HG02973 (cell line): ENCODE measurements around the gene KCNF1.

Source experiments
- ATAC-seq: cut with Tn5 transposase; IDR thresholded peaks from one replicate; pipeline ENCODE4 v1.9.1; 2021; ENCODE audit warnings: moderate library complexity; ENCODE audit not compliant: unreplicated experiment

KCNF1 gene

DNA sequence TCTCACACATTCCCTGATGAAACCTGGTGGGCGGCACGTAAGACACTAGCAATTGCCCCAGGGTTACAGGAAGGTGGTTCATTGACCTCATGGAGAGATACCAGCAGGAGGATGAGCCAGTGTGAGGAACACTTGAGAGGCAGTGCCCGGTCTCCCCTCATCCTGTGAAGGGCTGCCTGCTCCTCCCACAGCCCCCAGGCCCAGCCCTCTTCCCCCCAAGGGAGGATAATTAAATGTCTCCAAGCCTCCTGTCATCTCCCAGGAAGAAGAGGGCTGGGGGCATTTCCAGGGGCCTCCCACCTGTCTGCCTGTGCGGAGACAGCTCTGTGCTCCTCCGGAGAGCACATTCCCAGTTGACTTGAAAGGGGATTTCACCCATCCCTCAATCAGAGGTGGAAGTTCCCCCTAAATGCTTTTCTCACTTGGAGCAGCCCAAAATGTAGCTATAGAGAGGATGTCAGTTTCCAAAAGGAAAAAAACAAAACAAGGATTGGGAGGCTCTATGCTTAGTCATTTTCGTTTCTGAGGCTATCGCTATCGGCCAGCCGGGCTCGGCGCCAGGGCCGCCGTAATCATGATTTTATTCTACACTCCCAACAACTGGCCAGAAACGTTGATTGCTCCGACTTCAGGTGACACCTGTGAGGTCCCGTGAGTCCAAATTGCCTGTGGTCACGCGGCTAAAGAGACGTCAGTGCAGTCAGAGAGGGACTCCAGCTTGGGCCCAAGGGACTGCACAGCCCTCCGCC, 7.1 kb downstream of the KCNF1 start:
- ATAC-seq: no peak

DNA sequence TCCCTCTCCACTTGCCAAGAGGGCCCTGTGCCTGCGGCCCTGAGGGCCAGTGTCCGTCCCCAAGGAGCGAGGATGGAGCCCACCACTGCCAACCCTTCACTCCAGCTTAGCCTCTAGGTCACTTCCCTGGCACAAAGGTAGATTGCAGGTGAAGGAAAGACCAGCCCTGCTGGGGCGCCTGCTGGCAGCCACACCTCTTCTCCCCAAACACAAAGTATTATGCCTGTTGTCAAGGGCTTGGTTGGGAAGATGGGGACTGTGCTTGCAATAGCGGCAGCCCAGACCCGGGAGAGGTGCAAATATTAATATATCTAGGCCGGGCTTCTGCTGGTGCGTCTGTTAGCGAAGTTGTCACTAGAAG, 7.7 kb downstream of the KCNF1 start:
- no peak for ATAC-seq

DNA sequence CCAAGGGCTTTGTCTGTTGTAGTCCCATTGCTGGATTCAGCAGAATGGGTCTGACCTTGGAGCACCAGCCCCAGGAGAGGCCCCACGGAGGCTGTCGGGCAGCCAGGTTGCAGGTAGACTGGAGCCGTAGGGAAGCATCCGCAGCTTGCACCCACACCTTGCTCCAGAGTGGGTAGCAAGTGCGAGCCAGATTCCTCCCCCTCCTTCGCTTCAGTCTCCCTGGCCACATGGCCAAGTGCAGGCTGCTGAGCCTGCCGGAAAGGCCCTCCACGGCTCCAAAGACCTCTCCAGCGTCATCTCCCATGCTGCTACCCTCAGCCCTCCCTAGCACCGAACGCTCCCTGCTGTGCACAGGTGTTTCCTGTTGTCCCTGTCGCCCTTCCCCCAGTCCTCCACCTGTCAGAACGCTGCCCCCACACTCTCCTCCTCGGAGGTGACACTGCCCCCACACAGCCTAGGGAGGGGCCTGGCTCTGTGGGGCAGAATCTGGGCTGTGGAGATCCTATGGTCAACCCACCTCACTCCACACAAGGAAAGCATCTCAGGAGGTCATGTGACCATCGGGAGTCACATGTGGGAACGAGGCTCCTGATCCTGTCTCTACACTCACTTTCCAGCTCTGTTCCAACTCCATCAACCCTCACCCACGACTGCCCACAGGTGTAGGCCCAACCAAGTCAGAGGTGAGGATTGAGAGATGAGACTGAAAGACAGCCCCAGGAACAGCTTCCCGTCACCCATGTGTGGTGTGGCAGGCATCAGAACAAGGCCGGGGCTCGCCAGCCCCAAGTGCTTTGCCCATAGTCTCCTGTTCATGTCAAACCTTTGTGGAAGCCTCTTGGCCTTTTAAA, 8.3 kb downstream of the KCNF1 start:
- ATAC-seq: no peak

DNA sequence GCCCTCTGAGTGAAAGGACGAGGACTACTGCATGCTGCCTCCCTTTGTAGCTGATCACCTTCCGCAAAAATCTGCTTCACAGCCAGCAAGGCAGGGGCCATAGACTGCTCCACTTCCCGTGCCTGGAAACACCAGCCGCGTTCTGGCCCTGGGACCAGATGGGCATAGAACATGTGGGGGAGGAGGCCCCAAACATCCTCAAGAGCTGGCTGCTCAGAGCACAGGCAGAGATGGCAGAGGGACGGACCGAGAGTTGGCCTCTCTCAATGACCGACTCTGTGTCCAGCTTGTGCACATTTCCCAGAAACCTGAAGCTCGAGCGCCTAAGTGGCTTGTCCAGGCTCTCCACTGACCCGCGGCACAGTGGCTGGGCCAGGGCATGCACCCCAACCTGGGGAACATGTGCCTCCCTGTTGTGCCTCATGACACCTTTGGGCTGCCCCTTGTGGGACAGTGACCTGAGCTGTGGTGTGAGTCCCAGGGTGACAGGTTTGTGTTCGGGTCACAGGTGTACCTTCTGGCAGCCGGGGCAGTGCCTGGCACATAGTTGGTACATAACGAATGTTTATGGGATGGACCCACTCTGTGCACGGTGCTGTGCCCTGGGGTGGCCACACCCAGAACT, 9.1 kb downstream of the KCNF1 start:
- no peak for ATAC-seq

DNA sequence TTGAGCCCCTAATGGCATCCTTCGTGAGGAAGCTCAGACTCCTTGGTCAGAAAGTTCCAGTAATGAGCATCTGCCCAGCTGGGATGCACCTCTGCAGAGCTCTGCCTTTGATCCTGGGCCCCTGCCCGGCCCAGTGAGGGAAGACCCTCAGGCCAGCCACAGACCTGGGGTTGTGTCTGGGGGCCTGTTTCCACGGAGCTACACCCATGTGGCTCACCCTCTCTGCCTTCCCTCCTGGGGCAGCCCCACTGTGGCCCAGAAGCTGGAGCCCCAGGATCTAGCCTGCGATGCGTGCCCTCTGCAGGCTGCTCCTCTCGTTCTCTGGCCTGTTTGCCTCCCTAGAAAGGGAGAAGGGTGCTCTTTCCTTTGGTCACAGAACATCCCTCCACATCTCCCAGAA, 9.8 kb downstream of the KCNF1 start:
- ATAC-seq: no peak

DNA sequence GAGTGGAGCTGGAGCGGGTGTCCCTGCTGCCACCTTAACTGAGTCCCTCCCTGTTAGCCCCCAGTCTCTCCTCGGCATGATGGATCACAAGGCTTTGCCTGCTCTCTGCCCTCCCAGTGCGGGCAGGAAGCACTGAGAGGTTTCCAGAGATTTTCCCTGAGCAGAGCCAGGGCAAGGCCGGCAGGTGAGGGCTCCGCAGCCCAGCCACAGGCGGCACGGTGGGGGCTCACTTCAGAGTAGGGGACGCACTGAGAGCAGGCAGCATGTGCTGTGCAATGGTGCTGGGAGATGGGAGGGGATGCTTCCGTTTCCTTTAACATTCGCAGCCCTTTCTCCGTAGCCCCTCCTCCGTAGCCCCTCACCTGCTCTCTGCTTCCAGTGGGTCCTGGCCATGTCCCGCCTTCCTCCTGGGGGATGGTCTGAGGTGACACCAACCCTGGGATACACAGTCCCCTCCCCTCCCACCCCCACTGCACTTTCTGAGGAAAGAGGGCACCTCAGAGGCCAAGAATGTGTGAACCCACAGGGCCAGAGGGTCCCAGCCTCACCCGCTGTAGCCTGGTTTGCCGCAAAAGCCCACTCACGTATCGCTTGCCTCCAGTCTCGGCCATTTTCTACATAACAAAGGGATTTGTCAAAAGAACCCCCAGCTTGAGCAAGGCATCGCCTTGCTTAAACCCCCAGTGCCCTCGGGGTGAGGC, 10.7 kb downstream of the KCNF1 start:
- ATAC-seq: no peak

DNA sequence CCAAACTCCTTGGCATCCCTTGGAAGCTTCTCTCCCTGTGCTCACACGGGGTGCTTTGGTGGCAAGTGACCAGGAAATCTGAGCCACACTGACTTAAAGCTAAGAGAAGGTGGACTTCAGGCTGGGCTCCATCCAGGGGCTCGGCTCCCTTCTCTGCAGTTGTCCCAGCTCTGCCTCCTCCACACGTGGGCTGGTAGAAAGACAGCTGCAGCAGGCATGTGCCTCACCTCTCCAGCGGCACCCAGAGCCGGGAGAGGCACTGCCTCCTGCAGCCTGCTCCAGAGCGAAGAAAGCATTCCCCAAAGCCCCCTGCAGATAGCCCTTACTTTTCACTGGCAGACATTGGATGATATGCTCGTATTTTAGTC, 11.3 kb downstream of the KCNF1 start:
- no peak for ATAC-seq

DNA sequence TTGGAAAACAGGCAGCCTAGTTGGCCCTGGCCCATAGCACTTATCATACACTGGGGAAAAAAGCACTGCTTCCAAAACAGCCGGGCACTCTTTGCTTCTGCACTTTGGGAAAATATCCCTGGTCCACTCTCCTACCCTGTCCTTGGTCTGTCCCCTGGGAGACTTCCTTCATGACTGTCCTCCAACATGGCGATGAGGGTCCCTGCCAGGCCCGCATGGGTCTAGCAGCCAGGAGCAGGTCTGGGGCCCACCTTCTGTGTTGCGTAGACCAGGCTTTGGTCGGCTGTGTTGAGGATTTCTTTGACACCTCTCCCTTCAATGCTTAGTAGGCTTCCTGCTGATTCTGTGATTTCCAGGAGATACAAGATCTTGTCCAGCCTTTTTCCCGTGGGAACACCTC, 12.2 kb downstream of the KCNF1 start:
- no peak for ATAC-seq

DNA sequence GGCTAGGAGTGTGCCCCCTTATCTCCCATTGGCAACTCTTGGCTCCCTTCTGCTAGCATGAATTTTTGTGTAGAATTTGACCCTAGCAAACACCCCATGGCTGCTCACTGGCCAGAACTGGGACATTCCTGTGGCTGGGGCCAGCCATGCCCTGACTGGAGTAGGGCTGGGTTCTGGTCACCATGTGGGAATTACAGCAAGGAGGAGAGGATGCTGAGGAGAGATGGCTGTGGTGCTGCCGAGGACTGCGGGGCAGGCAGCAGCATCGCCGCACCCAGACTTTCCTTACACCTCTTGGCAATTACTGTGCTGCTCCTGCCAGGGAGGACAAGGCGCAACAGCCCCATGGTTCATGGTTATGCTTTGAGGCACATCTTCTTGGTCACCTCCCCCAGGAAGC, 12.7 kb downstream of the KCNF1 start:
- ATAC-seq: no peak

DNA sequence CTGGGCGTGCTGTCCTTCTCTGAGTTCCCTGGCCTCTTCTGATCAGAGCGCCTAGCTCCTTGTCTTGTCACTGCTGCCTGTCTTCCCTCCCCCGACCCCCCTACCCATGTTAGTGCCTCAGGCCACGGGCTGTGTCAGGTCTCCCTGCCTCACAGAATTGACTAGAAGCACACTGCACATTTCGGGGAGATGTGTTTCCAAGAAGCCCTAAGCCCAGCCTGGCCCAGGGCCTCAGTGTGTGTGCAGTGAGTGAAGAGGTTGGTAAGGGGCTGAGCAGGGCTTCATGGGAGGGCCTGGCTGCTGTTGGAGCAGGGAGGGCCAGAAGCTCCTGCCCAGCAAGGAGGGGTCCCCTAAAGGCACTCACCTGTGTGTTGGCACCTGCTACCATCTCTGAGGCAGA, 13.1 kb downstream of the KCNF1 start:
- ATAC-seq: no peak

DNA sequence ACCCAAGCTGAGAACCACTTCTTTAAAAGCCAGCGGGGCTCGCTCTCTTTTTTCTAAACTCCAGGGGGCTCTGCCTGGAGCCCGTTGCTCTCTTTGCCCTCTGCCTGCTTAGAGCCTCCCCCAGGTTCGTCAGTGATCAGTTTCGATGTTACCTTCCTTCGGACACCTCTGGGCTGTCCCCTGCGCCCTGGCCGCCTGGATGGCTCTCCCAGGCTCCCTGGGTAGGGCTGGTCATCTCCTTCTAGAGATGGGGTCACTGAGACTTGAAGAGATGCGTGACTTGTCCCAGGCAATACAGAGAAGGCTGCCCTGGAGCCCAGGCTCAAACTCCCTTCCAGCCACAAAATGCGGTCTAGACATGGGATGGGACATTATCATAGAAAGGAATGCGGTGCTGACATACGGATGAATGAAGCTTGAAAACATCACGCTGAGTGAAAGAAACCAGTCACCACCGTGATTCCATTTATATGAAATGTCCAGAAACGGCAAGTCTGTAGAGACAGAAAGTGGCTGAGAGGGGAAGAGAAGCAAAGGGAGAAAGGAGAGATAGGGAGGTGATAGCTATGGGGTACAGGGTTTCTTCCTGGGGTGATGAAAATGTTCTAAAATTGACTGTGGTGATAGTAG, 14.6 kb downstream of the KCNF1 start:
- ATAC-seq: no peak

DNA sequence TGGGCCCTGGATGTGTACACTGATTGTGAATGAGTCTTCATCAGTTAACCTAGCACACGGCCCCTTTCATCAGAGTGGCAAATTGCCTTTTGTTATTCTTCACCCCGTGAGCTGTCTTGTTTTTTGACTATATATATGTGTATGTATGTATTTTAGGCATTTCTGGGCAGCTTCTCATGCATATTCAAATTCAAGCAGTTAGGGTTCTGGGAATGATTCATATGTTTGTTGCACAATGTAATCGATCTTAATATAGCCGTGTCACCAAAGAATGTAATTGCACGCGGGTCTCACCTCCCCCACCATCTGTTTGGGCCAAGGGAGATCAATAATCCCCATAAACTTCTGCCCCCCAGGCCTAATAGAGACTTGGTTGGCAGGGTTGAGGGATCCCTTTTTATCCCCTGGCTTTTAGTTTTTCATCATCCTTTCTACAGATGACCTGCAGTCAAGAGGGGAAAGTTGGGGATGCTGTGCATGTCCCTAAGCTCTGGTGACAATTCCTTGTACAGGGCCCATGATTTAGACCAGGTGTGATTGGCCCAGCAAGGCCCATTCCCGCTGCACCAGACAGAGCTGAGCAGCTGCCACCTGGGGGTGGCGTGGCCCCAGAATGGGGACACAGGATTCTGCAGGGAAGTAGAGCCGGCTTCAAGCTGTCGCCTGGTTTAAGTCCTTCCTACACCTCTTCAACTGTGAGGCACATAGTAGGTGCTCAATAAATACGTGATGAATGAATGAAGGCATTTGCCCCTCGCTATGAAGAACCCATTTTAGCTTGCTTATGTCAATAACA, 19.2 kb downstream of the KCNF1 start:
- no peak for ATAC-seq

DNA sequence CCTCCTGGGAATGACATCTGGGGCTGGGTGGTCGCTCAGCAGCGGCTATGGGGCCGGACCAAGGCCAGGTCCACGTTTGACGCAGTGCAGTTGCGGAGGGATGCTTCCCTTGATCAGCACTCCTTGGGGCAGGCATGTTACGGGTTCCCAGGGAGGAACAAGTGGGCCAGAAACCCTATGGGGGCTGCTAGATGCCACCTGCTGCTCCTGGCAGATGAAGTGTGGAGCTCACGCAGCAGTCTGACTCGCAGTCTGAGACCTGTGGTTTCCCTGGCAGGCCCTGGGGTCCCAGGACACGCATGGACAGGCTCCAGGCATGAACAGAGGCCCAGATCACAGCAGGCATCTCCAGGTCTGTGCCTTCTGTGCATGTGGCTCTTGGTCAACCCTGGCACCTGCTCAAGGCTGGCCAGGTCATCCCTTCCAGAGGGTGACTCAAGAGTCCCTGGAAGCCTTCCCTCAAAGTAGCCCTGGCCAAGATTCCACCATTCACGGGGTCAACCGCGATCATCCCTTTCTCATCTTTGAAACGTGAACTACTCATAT, 20.0 kb downstream of the KCNF1 start:
- no peak for ATAC-seq

DNA sequence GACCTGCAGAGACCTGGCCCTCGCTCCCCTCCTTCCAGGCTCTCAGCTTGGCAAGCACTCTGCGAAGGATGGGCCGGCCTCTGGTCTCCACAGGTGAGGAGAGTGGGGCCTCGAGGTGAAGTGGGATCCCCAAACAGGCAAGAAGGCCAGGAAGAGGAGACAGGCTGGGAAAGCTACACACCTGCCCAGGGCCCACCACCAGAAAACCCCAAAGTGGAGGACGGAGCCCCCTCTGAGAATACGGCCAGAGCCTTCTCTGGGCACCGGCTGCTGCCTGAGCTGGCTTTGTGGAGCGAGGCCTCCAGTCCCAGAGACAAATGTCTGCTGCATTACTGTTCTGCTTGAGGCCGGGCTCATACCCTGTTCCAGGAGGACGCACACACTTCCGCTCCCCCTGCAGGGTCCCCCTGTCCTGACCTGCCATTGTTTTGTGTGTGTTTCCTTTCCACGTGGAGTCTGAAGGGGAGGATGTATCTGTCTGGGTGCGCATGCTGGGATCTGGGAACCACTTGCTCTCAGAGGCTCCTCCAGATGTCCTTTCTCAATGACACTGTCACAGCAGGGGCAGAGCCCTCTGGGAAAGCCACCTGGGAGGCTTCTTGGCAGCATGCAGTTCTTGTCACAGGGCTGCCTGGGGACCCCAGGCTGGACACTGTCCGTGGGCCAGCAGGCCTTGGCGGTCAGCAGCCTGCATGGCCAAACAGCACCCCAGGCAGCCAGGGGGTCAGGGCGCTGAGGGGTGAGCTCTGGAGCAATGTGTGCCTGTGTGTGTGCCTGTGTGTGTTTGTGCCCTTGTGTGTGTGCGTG, 20.8 kb downstream of the KCNF1 start:
- no peak for ATAC-seq

DNA sequence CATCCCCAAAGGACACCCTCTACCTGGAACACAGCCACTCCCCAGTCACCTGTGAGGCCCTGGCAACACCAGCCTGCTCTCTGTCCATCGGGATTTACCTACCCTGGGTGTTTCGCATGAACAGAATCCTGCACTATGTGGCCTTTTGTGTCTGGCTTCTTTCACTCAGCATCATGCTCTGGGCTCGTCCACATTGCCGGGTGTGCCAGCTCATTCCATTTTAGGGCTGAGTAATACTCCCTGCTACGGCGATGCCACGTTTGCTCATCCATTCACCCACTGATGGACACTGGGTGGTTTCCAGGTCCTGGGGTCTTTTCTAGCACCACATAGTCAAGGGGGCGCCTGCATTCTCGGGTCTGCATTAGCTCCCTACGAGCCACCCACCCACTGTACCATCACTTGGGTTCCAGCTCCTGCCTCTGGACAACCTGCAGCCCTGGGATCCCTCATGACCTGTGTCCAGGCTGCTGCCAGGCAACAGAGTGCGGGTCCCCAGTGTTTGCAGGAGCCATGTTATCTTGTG, 22.0 kb downstream of the KCNF1 start:
- ATAC-seq: no peak

DNA sequence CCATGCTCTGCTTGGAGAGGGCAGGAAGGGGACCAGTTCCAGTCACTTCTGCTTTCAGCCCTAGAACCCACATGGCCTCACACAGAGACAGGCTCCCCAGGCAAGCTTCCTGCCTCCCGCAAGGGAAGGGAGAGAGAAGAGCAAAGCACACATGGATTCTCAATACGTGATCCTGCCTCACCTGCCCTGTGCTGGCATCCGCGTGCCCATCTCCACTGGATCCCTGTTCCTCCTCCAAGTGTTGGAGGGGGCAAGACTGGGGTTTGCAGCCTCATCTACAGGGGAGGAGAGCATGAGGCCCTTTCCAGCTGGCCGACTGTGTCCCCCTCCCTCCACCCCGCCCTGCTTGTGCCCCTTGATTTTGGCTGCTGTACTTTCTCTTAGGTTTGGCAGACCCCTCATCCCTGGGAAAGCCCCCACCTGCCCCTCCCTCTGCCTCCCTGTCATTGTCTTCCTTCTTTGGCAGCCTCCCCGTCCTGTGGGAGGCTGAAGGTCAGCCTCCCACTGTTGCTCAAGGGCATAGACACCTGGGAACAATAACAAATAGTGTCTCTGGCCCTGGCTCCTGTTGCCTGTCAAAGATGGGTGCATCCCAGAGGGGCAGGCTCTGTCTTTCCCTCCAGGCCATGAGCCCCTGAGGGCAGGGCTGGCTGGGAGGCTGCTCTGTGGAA, 22.7 kb downstream of the KCNF1 start:
- no peak for ATAC-seq

DNA sequence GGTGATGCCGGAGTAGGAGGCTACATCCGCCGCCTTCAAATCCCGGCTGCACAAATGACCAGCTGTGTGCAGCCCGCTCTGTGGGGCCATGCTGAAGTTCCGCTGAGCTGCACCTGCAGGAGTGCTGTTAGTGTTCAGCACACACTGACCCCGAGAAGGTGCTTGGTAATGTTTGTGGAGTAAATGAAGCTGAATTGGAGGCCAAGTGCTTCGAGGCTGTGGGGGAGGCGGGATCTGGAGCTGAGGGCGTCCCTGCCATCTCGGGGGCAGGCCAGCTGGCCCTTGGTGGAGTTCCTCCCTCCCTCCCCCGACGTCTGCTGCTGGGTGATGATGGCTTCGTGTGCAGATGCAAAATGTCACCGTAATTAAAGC, 23.2 kb downstream of the KCNF1 start:
- no peak for ATAC-seq

DNA sequence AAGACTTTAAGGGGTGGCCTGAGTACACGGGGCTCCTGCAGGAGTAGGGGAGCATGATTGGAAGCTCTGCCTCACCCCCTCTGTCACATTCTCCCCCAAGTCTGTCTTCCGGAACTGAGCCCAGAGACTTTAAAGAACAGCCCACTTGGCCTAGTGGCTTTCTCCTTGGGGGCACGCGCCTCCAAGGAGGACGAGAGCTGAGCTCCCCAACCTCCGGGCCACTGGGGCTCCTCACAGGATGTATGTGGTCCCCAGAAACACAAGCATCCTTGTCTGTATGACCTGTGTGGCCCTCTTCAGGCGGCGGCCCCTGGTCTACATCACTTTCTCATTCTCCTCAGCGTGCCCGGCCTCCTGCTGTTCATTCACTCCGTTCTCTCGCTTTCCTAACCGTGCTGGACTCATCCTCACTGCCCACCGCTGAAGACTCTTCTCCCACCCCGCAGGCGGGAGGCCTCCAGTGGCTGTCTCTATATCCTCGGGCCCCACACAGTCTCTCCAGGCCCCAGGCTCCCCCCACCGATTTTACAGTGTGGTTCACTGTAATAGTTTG, 23.7 kb downstream of the KCNF1 start:
- no peak for ATAC-seq
